ENCODE measurements around the gene NAT10.
"Not testable (repeated sequence)": the region's sequence is repeated elsewhere in the genome, so short reads cannot be mapped to it uniquely, and the experiment has no call there.

The NAT10 gene

DNA sequence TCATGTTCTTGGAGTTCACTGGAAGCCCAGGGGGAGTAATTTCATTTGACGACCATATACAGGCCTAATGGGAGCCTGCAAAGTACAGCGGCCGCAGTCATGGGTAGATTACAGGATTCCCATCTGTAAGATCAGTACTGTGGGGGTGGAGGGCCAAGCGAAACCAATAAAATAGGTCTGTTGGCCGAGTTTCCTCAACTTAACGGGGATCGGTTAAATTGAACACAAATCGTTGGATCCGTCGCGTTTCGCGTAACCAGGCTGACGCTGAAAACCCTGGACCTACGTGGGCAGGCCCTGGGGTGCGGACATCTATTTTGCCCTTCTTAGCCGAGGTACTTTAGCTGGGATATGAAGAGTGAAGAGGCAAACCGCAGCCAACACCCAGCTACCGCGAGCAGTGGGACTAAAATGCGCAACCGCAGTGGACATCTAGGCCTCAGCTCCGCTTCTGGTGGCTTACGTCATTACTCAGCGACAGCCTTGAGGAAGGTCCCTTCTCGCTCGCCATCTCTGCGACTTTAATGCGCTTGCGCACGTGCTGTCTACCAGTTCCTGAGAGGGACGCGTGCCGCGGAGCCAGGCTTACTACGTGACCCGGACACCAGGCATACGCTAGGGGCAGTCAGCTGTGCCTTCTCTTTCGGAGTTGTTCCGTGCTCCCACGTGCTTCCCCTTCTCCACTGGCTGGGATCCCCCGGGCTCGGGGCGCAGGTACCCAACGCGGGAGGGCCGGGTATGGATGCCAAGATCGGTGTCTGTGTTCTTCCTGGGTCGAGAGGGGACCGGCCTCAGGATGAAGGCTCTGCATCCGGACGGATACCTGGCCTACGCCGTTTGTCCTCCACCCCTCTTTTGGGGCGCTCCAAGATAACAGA lies at the start of gene NAT10:
TSS of gene NAT10 (plus strand) at position 551 of the 878 bp plus-strand sequence. CDS start 2,597 bp downstream, outside the sequence.
- Histone ChIP-seq H3K36me3 (ENCODE audit: control insufficient read depth, insufficient read depth, low read length) (peaks cover 39% of the 10 kb centered on the region), H3K4me3 (ENCODE audit: low read depth, low read length) (peak within 1 kb of the TSS; percentile 73), H3K9me3 (ENCODE audit: control insufficient read depth, insufficient read depth, low read depth, low read length) (no peaks in the 10 kb centered on the region), H3K27ac (ENCODE audit: low read depth, low read length) (peak within 1 kb of the TSS; percentile 73), H3K9ac (ENCODE audit: low read length) (peak within 1 kb of the TSS; percentile 94), H3K27me3 (ENCODE audit: control insufficient read depth, insufficient read depth, low read length) (no peaks in the 10 kb centered on the region), H3K4me1 (ENCODE audit: control insufficient read depth, insufficient read depth, low read length) (peaks cover 7% of the 10 kb centered on the region; the same call in 1 of the 2 replicates)

DNA sequence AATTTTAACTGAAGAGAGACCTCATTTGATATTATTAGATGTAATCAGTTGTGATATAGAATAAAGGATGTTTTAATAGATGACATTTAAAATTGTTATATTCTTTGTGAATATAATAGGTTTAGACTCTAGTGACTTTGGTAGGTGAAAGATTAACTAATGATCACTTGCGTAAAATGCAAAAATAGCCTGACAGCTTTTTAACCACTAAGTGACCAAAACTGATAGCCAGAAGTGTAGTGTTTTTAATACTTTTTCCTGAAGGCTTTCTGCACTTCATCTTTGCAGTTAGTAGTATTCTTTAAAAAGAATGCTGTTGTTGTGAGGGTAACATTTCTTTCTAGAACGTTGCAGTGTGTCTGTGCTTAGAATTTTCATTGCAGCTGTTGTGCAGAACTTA lies 48.8 kb upstream of the NAT10 start:
- no peaks in the 10 kb centered on the region for H3K27me3 ChIP-seq (ENCODE audit: control insufficient read depth, insufficient read depth, low read length)
- no peak overlapping the region for H3K4me3 ChIP-seq (ENCODE audit: low read depth, low read length)
- H3K9ac ChIP-seq (ENCODE audit: low read length), result no peak overlapping the region
- peaks cover 74% of the 10 kb centered on the region for H3K36me3 ChIP-seq (ENCODE audit: control insufficient read depth, insufficient read depth, low read length)
- no peak overlapping the region for H3K27ac ChIP-seq (ENCODE audit: low read depth, low read length)
- no peaks in the 10 kb centered on the region for H3K9me3 ChIP-seq (ENCODE audit: control insufficient read depth, insufficient read depth, low read depth, low read length)
- H3K4me1 ChIP-seq (ENCODE audit: control insufficient read depth, insufficient read depth, low read length), result peaks cover 7% of the 10 kb centered on the region; the same call in 1 of the 2 replicates

GRCh38 chr11:34063061-34063795 lies 42.2 kb upstream of the NAT10 start:
- Histone ChIP-seq H3K4me1 (ENCODE audit: control insufficient read depth, insufficient read depth, low read length) (no peaks in the 10 kb centered on the region), H3K27ac (ENCODE audit: low read depth, low read length) (no peak overlapping the region), H3K4me3 (ENCODE audit: low read depth, low read length) (no peak overlapping the region), H3K9ac (ENCODE audit: low read length) (no peak overlapping the region), H3K9me3 (ENCODE audit: control insufficient read depth, insufficient read depth, low read depth, low read length) (no peaks in the 10 kb centered on the region), H3K36me3 (ENCODE audit: control insufficient read depth, insufficient read depth, low read length) (peaks cover 63% of the 10 kb centered on the region), H3K27me3 (ENCODE audit: control insufficient read depth, insufficient read depth, low read length) (no peaks in the 10 kb centered on the region)

- H3K4me3 ChIP-seq (ENCODE audit: low read depth, low read length), result no peak overlapping the region
- H3K36me3 ChIP-seq (ENCODE audit: control insufficient read depth, insufficient read depth, low read length), result peaks cover 55% of the 10 kb centered on the region
- H3K27ac ChIP-seq (ENCODE audit: low read depth, low read length), result no peak overlapping the region
Observed at GRCh38 chr11:34064291-34064690, 41.1 kb upstream of the NAT10 start.

GRCh38 chr11:34065505-34066203 lies 39.8 kb upstream of the NAT10 start:
- Histone ChIP-seq H3K4me1 (ENCODE audit: control insufficient read depth, insufficient read depth, low read length) (no peaks in the 10 kb centered on the region), H3K9ac (ENCODE audit: low read length) (no peak overlapping the region), H3K36me3 (ENCODE audit: control insufficient read depth, insufficient read depth, low read length) (peaks cover 47% of the 10 kb centered on the region), H3K9me3 (ENCODE audit: control insufficient read depth, insufficient read depth, low read depth, low read length) (no peaks in the 10 kb centered on the region), H3K27me3 (ENCODE audit: control insufficient read depth, insufficient read depth, low read length) (no peaks in the 10 kb centered on the region), H3K27ac (ENCODE audit: low read depth, low read length) (no peak overlapping the region), H3K4me3 (ENCODE audit: low read depth, low read length) (no peak overlapping the region)

More at GRCh38 chr11:34064291-34064690, 41.1 kb upstream of the NAT10 start:
- Histone ChIP-seq H3K9me3 (ENCODE audit: control insufficient read depth, insufficient read depth, low read depth, low read length) (no peaks in the 10 kb centered on the region), H3K27me3 (ENCODE audit: control insufficient read depth, insufficient read depth, low read length) (no peaks in the 10 kb centered on the region), H3K4me1 (ENCODE audit: control insufficient read depth, insufficient read depth, low read length) (no peaks in the 10 kb centered on the region), H3K9ac (ENCODE audit: low read length) (no peak overlapping the region)

DNA sequence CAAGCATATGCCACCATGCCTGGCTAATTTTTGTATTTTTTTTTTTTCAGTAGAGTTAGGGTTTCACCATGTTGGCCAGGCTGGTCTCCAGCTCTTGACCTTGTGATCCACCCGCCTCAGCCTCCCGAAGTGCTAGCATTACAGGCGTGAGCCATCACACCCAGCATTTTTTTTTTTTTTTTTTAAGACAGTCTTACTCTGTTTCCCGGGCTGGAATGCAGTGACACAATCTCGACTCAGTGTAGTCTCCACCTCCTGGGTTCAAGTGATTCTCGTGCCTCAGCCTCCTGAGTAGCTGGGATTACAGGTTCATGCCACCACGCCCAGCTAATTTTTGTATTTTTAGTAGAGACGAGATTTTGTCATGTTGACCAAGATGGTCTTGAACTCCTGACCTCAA lies 38.7 kb upstream of the NAT10 start:
- not testable (repeated sequence) for H3K4me3 ChIP-seq (ENCODE audit: low read depth, low read length)

DNA sequence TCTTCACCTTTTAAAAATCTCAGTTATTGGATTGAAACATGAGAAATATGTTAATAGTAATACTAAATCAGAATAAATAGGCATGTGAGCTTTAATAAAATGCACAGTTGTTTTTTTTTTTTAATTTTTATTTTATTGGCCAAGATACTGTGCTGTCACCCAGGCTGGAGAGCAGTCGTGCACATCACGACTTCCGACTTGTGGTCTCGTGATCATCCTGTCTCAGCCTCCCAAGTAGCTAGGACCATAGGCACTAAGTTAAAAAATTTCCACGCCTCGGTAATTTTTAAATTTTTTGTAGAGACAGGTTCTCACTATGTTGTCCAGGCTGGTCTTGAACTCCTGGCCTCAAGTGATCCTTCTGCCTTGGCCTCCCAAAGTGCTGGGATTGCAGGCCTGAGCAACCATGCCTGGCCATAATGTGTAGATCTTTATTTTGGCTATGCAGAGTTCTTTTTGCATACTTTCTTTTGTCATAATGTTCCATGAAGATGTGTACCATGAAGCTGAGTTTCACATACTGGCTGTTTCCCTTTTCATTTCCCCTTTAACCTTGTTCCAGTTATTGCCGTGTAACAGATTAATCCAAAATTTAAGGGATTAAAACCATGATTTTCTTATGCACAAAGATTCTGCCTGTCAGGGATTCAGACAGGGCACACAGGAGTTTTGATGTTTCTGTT lies 37.9 kb upstream of the NAT10 start:
- Histone ChIP-seq H3K9me3 (ENCODE audit: control insufficient read depth, insufficient read depth, low read depth, low read length) (no peaks in the 10 kb centered on the region), H3K36me3 (ENCODE audit: control insufficient read depth, insufficient read depth, low read length) (peaks cover 51% of the 10 kb centered on the region), H3K27me3 (ENCODE audit: control insufficient read depth, insufficient read depth, low read length) (no peaks in the 10 kb centered on the region), H3K4me3 (ENCODE audit: low read depth, low read length) (no peak overlapping the region), H3K9ac (ENCODE audit: low read length) (no peak overlapping the region), H3K4me1 (ENCODE audit: control insufficient read depth, insufficient read depth, low read length) (no peaks in the 10 kb centered on the region), H3K27ac (ENCODE audit: low read depth, low read length) (no peak overlapping the region)

More for the DNA sequence above, 38.7 kb upstream of the NAT10 start:
- not testable (repeated sequence) for H3K27me3 ChIP-seq (ENCODE audit: control insufficient read depth, insufficient read depth, low read length); H3K4me1 ChIP-seq (ENCODE audit: control insufficient read depth, insufficient read depth, low read length); H3K27ac ChIP-seq (ENCODE audit: low read depth, low read length); H3K9me3 ChIP-seq (ENCODE audit: control insufficient read depth, insufficient read depth, low read depth, low read length); H3K9ac ChIP-seq (ENCODE audit: low read length)
- H3K36me3 ChIP-seq (ENCODE audit: control insufficient read depth, insufficient read depth, low read length), result peaks cover 48% of the 10 kb centered on the region

DNA sequence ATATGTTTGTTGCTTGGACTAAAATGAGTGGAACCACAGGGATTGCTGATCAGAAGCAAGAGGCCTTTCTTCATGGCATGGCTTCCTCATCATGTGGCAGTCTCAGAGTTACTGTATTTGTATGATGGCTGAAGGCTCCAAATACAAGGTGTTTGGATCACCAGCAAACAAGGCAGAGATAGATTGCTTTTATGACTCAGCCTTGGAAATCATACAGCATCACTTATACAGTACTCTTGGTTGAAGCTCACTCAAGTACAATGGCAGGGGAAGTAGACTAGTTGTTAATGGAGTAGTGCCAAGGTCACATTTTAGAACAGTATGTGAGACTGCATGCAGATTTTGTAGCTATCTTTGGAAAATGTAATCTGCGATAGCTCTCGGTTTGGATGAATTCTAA lies 37.3 kb upstream of the NAT10 start:
- Histone ChIP-seq H3K27ac (ENCODE audit: low read depth, low read length) (no peak overlapping the region), H3K9ac (ENCODE audit: low read length) (no peak overlapping the region), H3K36me3 (ENCODE audit: control insufficient read depth, insufficient read depth, low read length) (peaks cover 52% of the 10 kb centered on the region), H3K4me3 (ENCODE audit: low read depth, low read length) (no peak overlapping the region), H3K9me3 (ENCODE audit: control insufficient read depth, insufficient read depth, low read depth, low read length) (no peaks in the 10 kb centered on the region), H3K27me3 (ENCODE audit: control insufficient read depth, insufficient read depth, low read length) (no peaks in the 10 kb centered on the region), H3K4me1 (ENCODE audit: control insufficient read depth, insufficient read depth, low read length) (no peaks in the 10 kb centered on the region)

DNA sequence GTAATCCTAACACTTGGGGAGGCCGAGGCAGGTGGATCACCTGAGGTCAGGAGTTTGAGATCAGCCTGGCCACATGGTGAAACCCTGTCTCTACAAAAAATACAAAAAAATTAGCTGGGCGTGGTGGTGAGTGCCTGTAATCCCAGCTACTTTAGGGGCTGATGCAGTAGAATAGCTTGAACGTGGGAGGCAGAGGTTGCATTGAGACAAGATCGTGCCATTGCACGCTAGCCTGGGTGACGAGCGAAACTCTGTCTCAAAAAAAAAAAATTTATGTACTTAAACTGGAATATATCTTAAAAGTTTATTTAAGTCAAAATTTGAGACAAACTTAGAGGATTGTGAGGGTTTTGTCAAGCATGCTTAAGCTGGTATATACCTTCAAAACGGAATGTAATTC lies 34.1 kb upstream of the NAT10 start:
- not testable (repeated sequence) for H3K4me3 ChIP-seq (ENCODE audit: low read depth, low read length); H3K9me3 ChIP-seq (ENCODE audit: control insufficient read depth, insufficient read depth, low read depth, low read length); H3K4me1 ChIP-seq (ENCODE audit: control insufficient read depth, insufficient read depth, low read length); H3K27ac ChIP-seq (ENCODE audit: low read depth, low read length); H3K9ac ChIP-seq (ENCODE audit: low read length); H3K27me3 ChIP-seq (ENCODE audit: control insufficient read depth, insufficient read depth, low read length)
- H3K36me3 ChIP-seq (ENCODE audit: control insufficient read depth, insufficient read depth, low read length), result peaks cover 66% of the 10 kb centered on the region

DNA sequence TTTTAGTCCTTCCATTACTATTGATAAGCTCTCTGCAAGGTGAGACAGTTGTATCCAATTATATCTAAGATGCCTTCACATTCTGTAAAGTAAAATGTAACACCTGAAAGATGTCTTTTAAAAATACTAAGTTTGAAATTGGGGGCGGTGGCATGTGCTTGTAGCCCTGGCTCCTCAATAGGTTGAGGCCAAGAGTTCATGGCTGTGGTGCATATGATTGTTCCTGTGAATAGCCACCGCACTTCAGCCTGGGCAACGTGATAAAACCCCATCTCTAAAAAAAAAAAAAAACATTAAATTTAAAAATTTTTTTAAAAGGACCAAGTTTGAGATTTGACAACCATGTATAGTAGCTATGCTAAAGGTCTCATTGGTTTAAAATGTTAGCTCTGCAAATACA lies 33.4 kb upstream of the NAT10 start:
- Histone ChIP-seq H3K36me3 (ENCODE audit: control insufficient read depth, insufficient read depth, low read length) (peaks cover 73% of the 10 kb centered on the region), H3K27me3 (ENCODE audit: control insufficient read depth, insufficient read depth, low read length) (no peaks in the 10 kb centered on the region), H3K4me1 (ENCODE audit: control insufficient read depth, insufficient read depth, low read length) (no peaks in the 10 kb centered on the region), H3K9ac (ENCODE audit: low read length) (no peak overlapping the region), H3K27ac (ENCODE audit: low read depth, low read length) (no peak overlapping the region), H3K4me3 (ENCODE audit: low read depth, low read length) (no peak overlapping the region), H3K9me3 (ENCODE audit: control insufficient read depth, insufficient read depth, low read depth, low read length) (no peaks in the 10 kb centered on the region)

Measured in HUES6 (cell line).